ENCODE data around the gene HEBP1.

DNA sequence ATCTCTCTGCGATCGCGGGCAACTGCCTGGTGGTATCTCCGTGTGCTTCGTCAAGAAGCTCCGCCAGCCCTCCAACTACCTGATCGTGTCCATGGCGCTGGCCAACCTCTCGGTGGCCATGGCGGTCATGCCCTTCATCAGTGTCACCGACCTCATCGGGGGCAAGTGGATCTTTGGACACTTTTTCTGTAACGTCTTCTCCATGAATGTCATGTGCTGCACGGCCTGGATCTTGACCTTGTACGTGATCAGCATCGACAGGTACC, 1.6 kb upstream of the HEBP1 start:
- TF ChIP-seq POLR2A (IDR thresholded peaks at IDR 0.05) = no peak
- TF ChIP-seq, protein P1, sequence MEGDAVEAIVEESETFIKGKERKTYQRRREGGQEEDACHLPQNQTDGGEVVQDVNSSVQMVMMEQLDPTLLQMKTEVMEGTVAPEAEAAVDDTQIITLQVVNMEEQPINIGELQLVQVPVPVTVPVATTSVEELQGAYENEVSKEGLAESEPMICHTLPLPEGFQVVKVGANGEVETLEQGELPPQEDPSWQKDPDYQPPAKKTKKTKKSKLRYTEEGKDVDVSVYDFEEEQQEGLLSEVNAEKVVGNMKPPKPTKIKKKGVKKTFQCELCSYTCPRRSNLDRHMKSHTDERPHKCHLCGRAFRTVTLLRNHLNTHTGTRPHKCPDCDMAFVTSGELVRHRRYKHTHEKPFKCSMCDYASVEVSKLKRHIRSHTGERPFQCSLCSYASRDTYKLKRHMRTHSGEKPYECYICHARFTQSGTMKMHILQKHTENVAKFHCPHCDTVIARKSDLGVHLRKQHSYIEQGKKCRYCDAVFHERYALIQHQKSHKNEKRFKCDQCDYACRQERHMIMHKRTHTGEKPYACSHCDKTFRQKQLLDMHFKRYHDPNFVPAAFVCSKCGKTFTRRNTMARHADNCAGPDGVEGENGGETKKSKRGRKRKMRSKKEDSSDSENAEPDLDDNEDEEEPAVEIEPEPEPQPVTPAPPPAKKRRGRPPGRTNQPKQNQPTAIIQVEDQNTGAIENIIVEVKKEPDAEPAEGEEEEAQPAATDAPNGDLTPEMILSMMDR (IDR thresholded peaks at IDR 0.05) = no peak

Measured in vagina (tissue), 2 donors.